Fibroblast of lung (primary cell): ENCODE results near the gene C1QL1.

Source experiments
- EZH2 ChIP-seq: IDR thresholded peaks from 2 replicates; pipeline ENCODE4 v1.5.1; 2012; ENCODE audit warnings: low read length, control low read depth, mild to moderate bottlenecking; ENCODE audit errors: missing control alignments
- TF ChIP-seq, protein P1 (sequence below), 2 donors: IDR thresholded peaks in 1 of 2; conservative IDR thresholded peaks in 1 of 2; 1 replicate in 1 of 2; 2 replicates in 1 of 2; pipeline ENCODE4 v1.5.1; 2011 to 2012; ENCODE audit warnings: low read length in 2 of 2, control low read depth in 1 of 2, inconsistent platforms in 1 of 2, low read depth in 1 of 2, mild to moderate bottlenecking in 1 of 2

- TF ChIP-seq, protein P1, sequence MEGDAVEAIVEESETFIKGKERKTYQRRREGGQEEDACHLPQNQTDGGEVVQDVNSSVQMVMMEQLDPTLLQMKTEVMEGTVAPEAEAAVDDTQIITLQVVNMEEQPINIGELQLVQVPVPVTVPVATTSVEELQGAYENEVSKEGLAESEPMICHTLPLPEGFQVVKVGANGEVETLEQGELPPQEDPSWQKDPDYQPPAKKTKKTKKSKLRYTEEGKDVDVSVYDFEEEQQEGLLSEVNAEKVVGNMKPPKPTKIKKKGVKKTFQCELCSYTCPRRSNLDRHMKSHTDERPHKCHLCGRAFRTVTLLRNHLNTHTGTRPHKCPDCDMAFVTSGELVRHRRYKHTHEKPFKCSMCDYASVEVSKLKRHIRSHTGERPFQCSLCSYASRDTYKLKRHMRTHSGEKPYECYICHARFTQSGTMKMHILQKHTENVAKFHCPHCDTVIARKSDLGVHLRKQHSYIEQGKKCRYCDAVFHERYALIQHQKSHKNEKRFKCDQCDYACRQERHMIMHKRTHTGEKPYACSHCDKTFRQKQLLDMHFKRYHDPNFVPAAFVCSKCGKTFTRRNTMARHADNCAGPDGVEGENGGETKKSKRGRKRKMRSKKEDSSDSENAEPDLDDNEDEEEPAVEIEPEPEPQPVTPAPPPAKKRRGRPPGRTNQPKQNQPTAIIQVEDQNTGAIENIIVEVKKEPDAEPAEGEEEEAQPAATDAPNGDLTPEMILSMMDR (conservative IDR thresholded peaks at IDR 0.05 in 1 of 2, IDR thresholded peaks at IDR 0.05 in 1 of 2; ENCODE audit: low read depth in 1 of 2, low read length in 2 of 2): no peak
- TF ChIP-seq EZH2: no peak
Measured at GRCh38 chr17:44935116-44935515, 33.0 kb downstream of the C1QL1 start.
